SK-MEL-5 (cell line): Measurements from ENCODE around the gene ENGASE. TPM values are rescaled to one million over a fixed set of nuclear protein-coding genes. Genes with fewer than 3 reads are reported as not detected.
A peak's percentile ranks its signal among the peaks of the same experiment; 100 is the strongest.

Experiments
- DNase-seq: peaks from one replicate; pipeline ENCODE4 v3.0.0-alpha.2; 2016; ENCODE audit warnings: low read depth, low spot score
- in situ Hi-C: cut with HindIII; loops from 2 replicates; pipeline ENCODE4 v1.10.0; 2016; ENCODE audit warnings: low sequenced_read_pairs, high pct_unique_total_duplicates, low pct_unique_long_range_greater_than_20kb
- total RNA-seq: library from RNA; depleted of rRNA; stranded (reverse); fragments of >200 nt; shearing (Covaris generic); gene quantifications from 2 replicates; pipeline ENCODE4 v1.2.3, GENCODE V29; 2014

Gene ENGASE
- total RNA-seq, 1 experiment from 2014 or later, result 12.4 TPM

DNA sequence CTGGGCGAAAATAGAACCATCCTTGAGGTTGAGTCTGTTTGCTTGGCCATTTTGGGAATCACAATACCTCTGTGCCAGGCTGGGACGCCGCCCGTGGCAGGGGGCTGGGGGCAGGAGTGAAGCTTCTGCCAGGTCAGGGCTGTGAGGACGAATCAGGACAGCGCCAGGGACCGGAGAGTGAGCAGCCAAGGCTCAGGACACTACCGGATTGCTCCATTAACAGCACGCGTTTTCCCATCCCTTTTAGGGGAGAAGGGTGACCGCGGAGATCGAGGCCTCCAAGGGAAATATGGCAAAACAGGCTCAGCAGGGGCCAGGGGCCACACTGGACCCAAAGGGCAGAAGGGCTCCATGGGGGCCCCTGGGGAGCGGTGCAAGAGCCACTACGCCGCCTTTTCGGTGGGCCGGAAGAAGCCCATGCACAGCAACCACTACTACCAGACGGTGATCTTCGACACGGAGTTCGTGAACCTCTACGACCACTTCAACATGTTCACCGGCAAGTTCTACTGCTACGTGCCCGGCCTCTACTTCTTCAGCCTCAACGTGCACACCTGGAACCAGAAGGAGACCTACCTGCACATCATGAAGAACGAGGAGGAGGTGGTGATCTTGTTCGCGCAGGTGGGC is 27.2 kb upstream of the ENGASE start:
- in situ Hi-C loops, result loop anchor here (10.0 kb wide), 1 partner anchor 347 kb away; no protein-coding TSS in a partner anchor

DNA sequence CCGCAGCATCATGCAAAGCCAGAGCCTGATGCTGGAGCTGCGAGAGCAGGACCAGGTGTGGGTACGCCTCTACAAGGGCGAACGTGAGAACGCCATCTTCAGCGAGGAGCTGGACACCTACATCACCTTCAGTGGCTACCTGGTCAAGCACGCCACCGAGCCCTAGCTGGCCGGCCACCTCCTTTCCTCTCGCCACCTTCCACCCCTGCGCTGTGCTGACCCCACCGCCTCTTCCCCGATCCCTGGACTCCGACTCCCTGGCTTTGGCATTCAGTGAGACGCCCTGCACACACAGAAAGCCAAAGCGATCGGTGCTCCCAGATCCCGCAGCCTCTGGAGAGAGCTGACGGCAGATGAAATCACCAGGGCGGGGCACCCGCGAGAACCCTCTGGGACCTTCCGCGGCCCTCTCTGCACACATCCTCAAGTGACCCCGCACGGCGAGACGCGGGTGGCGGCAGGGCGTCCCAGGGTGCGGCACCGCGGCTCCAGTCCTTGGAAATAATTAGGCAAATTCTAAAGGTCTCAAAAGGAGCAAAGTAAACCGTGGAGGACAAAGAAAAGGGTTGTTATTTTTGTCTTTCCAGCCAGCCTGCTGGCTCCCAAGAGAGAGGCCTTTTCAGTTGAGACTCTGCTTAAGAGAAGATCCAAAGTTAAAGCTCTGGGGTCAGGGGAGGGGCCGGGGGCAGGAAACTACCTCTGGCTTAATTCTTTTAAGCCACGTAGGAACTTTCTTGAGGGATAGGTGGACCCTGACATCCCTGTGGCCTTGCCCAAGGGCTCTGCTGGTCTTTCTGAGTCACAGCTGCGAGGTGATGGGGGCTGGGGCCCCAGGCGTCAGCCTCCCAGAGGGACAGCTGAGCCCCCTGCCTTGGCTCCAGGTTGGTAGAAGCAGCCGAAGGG is 26.4 kb upstream of the ENGASE start:
- no peak for DNase-seq
- in situ Hi-C loops, result loop anchor here (10.0 kb wide), 1 partner anchor 347 kb away; no protein-coding TSS in a partner anchor

More for the DNA sequence above, 27.2 kb upstream of the ENGASE start:
- no peak for DNase-seq

DNA sequence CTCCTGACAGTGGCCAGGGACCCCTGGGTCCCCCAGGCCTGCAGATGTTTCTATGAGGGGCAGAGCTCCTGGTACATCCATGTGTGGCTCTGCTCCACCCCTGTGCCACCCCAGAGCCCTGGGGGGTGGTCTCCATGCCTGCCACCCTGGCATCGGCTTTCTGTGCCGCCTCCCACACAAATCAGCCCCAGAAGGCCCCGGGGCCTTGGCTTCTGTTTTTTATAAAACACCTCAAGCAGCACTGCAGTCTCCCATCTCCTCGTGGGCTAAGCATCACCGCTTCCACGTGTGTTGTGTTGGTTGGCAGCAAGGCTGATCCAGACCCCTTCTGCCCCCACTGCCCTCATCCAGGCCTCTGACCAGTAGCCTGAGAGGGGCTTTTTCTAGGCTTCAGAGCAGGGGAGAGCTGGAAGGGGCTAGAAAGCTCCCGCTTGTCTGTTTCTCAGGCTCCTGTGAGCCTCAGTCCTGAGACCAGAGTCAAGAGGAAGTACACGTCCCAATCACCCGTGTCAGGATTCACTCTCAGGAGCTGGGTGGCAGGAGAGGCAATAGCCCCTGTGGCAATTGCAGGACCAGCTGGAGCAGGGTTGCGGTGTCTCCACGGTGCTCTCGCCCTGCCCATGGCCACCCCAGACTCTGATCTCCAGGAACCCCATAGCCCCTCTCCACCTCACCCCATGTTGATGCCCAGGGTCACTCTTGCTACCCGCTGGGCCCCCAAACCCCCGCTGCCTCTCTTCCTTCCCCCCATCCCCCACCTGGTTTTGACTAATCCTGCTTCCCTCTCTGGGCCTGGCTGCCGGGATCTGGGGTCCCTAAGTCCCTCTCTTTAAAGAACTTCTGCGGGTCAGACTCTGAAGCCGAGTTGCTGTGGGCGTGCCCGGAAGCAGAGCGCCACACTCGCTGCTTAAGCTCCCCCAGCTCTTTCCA is 25.5 kb upstream of the ENGASE start:
- in situ Hi-C loops, result loop anchor here (10.0 kb wide), 1 partner anchor 346 kb away; no protein-coding TSS in a partner anchor
- no peak for DNase-seq

DNA sequence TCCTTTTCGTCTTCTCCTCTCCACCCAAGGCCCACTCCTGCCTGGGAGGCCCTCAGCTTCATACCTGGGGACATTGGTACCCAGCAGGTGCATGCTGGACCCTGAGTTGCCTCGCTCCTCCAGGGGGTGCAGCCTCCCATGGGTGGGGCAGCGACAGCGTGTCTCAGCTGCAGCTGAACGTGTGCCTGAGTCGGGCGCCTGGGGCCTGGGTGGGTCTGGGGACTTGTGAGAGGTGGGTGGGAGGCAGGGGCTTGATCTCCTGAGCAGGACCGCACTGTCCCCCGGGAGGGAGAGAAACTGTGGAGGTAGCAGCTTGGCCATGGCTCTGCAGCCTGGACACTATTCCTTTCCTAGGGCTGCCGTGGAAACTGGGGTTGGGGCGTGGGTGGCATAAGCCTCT is 24.8 kb upstream of the ENGASE start:
- in situ Hi-C loops, result loop anchor here (10.0 kb wide), 1 partner anchor 345 kb away; no protein-coding TSS in a partner anchor
- no peak for DNase-seq

DNA sequence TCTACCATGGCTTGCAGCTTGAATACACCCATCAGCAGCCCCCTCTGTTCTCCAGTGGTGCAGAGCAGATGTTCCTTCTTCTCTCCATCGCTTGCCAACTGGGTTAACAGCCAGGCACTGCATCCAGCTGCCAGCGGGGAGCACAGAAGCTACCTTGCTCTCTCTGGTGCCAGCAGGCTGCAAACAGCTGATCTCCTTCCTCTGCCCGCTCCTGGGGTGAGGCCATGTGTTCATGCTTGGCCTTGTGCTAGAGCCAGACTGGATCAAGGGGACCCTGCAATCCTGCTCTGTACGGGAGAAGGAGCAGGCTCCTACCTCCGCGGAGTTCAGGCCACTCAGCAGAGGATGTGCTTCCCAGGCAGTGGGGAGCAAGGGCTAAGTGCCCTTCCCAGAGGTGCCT is 24.1 kb upstream of the ENGASE start:
- no peak for DNase-seq
- in situ Hi-C loops, result no loop called here

DNA sequence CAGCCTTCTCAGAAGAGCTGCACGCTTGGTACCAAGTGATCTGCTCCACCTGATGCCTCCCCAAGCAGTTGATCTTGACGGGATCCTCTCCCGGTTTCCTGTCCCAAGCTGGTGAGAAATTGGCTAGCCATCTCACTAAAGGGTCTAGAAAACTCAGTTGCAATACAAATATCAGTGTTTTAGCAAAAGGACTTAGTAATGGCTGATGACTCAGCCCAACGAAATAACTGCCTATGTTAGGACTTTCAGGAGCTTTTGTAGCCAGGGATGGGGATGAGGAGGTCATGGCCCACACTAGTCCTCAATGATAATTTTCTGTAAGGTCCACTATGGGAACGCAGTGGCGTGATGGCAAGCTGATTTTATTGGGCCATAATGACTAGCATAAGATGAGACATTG is 23.3 kb upstream of the ENGASE start:
- in situ Hi-C loops, result no loop called here
- no peak for DNase-seq

DNA sequence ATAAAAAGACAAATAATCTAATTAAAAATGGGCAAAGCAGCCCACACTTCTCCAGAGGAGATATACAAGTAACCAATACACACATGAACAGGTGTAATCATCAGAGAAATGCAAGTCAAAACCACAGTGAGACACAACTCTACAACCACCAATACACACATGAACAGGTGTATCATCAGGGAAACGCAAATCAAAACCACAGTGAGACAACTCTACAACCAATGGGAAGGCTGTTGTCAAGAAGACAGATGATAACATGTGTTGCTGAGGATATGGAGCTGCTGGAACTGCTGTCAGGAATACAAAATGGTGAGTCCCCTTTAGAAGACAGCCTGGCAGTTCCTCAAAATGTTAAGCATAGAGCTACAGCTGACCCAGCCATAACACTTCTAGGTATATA is 22.5 kb upstream of the ENGASE start:
- DNase-seq, result no peak
- in situ Hi-C loops, result no loop called here

DNA sequence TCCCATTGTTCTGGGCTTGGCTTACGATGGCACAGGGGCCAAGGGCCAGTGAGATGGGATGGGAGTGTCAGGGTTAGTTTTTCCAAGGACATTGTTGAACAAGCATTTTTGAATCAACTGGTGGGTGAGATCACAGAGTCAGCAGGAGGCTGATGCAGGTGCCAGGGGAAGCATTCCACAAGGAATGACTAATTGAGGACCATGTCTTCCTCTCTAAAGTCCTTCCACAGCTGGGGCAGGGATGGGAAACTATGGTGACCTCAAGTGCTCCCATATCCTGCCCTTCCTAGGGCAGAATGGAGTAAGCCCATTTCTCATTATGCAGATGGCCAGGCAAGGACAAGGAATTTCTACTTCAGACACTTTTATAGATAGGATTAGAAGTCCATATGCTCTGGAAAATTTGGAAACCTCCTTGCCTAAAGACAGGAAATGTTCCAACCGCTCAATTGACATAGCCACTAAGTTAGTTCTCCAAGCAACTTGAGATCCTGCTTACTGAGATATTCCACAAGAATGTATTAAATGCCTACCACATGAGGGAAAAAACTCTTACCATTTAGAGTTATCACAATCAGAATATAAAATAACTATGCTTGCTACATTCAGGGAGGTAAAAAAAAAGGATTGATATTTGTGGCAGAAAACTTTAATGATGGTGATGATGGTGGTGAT is 21.2 kb upstream of the ENGASE start:
- in situ Hi-C loops, result no loop called here

DNA sequence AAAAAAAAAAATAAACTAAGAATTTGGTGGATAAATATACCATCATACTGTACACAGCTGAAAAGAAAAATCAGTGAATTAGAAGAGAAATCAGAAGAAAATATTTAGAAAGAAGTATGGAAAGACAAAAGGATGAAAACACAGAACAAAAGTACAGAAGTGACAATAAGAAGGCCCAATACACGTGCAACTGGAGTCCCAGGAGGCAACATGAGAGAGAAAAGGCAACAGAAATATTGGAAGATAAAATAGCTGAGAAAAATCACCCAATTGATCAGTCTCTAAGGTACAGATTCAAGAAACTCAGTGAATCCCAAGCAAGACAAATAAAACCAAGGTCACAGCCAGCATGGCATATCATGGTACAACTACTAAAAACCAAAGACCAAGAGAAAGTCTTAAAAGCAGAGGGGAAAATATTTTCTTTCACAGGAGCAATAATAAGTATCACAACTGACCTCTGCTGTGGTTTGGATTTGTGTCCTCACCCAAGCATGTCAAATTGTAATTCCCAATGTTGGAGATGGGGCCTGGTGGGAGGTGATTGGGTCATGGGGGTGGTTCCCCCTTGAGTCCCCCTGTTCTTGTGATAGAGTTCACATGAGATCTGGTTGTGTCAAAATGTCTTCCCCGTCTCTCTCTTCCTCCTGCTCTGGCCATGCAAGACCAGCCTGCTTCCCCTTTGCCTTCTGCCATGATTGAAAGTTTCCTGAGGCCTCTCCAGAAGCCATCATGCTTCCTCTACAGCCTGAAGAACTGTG is 20.2 kb upstream of the ENGASE start:
- in situ Hi-C loops, result no loop called here
- no peak for DNase-seq

More for the DNA sequence above, 21.2 kb upstream of the ENGASE start:
- DNase-seq, result no peak

DNA sequence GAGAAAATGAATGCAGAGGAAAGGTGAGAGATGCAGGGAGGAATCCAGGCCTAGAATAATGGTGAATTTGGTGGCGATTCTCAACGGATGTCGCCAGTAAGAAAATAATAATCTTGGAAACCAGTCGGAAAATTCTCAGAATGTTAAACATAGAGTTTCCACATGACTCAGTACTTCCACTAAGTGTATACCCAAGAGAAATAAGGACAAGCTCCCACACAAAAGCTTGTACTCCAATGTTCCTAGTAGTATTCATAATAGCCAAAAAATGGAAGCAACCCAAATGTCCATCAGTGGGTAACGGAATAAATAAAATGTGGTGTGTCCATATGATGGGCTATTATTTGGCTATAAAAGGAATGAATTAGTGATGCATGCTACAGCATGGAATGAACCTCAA is 19.4 kb upstream of the ENGASE start:
- in situ Hi-C loops, result no loop called here
- DNase-seq, result no peak

DNA sequence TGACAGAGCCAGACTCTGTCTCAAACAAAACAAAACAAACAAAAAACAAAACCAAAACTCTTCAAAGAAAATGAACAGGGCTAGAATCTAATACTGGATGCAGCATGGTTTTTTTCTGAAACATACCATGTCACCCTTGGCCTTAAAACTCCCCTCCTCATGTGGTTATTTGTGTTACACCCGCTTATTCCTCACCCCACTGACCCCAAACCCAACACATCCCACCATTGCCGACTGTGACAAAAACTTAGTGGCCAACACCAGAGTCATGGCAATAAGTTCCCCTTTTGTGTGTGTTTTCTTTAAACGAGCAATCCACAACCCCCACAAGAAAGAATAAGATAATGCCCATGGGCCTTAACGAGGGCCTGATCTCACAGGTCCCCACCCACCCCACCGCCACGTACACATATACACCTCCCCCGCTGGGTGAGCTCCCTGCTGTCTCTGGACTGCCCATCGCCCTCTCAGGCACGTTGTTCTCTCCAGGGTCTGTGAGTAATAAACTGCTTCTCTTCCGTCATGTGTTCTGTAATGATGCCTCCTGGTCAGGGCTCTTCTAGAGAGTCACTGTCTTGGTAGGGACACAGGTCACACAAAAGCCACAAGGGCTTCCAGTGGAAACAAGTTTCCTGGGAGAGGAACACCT is 16.8 kb upstream of the ENGASE start:
- DNase-seq, result no peak
- in situ Hi-C loops, result no loop called here

DNA sequence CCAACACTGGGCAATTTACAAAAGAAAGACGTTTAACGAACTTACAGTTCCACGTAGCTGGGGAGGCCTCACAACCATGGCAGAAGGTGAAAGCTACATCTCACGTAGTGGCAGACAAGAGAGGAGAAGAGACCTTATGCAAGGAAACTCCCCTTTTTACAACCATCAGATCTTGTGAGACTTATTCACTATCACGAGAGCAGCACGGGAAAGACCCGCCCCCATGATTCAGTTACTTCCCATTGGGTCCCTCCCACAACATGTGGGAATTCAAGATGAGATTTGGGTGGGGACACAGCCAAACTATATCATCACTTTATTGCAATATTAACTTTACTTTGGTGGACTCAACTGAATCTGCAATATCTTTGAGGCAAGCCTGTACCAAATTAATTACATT is 11.9 kb upstream of the ENGASE start:
- in situ Hi-C loops, result no loop called here
- DNase-seq, result peak; percentile 77

DNA sequence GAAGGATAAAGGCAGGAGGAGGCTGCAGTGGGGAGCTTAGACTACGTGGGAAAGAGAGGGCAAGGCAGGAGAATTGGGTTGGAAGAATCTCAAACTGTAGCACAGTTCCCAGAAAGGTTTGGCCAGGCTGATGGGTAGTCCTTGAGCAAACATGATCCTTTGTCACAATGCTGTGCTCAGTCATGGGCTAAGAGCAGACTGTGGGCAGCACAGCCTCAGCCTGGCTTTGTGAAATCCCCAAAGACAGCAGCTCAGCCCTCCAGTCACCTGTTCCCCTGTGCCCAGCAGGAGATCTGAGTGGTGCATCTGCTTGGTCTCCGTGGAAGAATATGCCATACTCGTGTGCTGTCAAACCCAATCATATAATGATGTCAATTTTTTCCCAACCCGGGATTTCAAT is 10.6 kb upstream of the ENGASE start:
- DNase-seq, result no peak

DNA sequence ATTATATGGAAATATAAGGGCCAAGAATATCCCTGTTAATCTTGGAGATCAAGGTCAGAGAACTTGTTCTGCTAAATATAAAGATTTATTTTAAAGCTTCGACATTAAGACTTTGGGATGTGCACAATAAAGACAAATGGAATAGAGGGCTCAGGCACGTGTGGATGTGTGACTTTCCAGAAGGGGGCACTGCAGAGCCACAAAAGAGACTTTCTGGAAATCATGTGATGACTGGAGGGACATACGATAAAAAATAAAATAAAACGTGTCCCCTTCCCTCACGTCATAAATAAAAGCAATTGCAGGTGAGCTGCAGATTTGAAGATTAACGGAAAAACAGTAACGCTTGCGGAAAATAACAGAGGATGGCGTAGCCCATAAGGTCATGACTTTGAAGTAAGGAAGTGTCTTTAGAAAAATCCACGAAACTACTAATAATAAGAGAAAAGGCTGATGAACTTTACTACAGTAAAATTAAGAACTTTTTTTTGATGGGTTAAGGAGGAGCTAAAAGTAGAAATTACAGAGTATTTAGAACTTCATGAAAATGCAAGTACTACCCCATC is 9.4 kb upstream of the ENGASE start:
- peak; percentile 90 for DNase-seq
- in situ Hi-C loops, result no loop called here

More for the DNA sequence above, 10.6 kb upstream of the ENGASE start:
- in situ Hi-C loops, result no loop called here

DNA sequence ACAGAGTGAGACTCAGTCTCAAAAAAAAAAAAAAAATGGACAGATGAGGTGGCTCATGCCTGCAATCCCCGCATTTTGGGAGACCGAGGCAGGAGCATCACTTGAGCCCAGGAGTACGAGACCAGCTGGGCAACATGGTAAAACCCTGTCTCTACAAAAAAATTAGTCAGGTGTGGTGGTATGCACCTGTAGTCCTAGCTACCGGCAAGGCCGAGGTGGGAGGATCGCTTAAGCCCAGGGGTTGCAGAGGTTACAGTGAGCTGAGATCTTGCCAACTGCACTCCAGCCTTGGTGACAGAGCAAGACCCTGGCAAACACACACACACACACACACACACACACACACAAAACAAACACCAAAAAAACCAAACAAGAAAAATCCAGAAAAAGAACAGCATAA is 7.7 kb upstream of the ENGASE start:
- DNase-seq, result no peak
- in situ Hi-C loops, result no loop called here
